ENCODE results near the gene MRPL27.

MRPL27 gene

GRCh38 chr17:50372222-50372757, 694 bp downstream of the MRPL27 start:
- no peak for DNase-seq (ENCODE audit: low read depth)
- no peak for TF ChIP-seq CTCF (IDR thresholded peaks at IDR 0.05; ENCODE audit: insufficient read depth, low read depth, low read length, missing control alignments)

GRCh38 chr17:50371526-50371925, 1.5 kb downstream of the MRPL27 start:
- no peak for DNase-seq (ENCODE audit: low read depth)
- H3K4me3 ChIP-seq (ENCODE audit: low read depth, low read length), result peak overlapping the region; percentile 69

More at GRCh38 chr17:50372222-50372757, 694 bp downstream of the MRPL27 start:
- peak overlapping the region; percentile 69 for H3K4me3 ChIP-seq (ENCODE audit: low read depth, low read length)

GRCh38 chr17:50370052-50370451, 2.9 kb downstream of the MRPL27 start:
- no peak for TF ChIP-seq CTCF (IDR thresholded peaks at IDR 0.05; ENCODE audit: insufficient read depth, low read depth, low read length, missing control alignments)
- no peak for DNase-seq (ENCODE audit: low read depth)
- H3K4me3 ChIP-seq (ENCODE audit: low read depth, low read length), result no peak overlapping the region

More at GRCh38 chr17:50371526-50371925, 1.5 kb downstream of the MRPL27 start:
- TF ChIP-seq CTCF (IDR thresholded peaks at IDR 0.05; ENCODE audit: insufficient read depth, low read depth, low read length, missing control alignments), result no peak

- DNase-seq (ENCODE audit: low read depth), result no peak
- TF ChIP-seq CTCF (IDR thresholded peaks at IDR 0.05; ENCODE audit: insufficient read depth, low read depth, low read length, missing control alignments), result no peak
- no peak overlapping the region for H3K4me3 ChIP-seq (ENCODE audit: low read depth, low read length)
Observed at GRCh38 chr17:50367401-50367800, 5.6 kb downstream of the MRPL27 start.

GRCh38 chr17:50365649-50366393, 7.2 kb downstream of the MRPL27 start:
- no peak overlapping the region for H3K4me3 ChIP-seq (ENCODE audit: low read depth, low read length)
- TF ChIP-seq CTCF (IDR thresholded peaks at IDR 0.05; ENCODE audit: insufficient read depth, low read depth, low read length, missing control alignments), result no peak
- DNase-seq (ENCODE audit: low read depth), result no peak

- TF ChIP-seq CTCF (IDR thresholded peaks at IDR 0.05; ENCODE audit: insufficient read depth, low read depth, low read length, missing control alignments), result no peak
- H3K4me3 ChIP-seq (ENCODE audit: low read depth, low read length), result no peak overlapping the region
- no peak for DNase-seq (ENCODE audit: low read depth)
Observed at GRCh38 chr17:50365165-50365564, 7.8 kb downstream of the MRPL27 start.
